GM18907 (cell line): ENCODE measurements around the gene SARS2.

ENCODE experiments used
- ATAC-seq: cut with Tn5 transposase; IDR thresholded peaks from one replicate; pipeline ENCODE4 v1.9.1; 2021; ENCODE audit warnings: mild to moderate bottlenecking, moderate library complexity; ENCODE audit not compliant: unreplicated experiment

Gene SARS2

DNA sequence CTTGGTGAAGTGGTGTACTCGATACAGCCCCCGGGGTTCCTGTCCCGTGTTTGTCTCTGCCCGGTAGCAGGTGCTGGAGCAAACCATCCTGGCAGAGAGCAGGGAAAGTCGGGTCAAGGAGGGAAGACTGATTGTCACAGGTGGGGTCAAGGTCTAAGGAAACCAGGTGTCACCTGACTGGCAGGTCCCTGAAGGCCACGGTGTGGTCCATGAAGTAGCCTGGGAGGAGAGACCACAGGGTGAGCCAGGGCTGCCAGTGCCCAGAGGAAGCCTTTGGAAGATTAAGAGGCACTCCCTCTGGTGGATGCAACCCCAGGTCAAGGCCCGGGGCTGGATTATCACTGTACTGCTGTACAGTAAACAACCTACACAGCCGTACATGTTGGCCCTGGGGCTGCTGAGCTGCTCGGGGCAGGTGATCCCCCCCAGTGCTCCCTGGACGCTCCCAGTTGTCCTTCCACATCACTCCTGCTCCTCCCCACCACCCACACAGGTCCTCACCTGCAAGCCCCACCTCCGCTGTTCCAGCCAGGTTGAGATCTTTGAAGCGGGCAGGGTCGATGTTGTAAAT lies 12.6 kb downstream of the SARS2 start:
- ATAC-seq: no peak

- no peak for ATAC-seq
Measured at GRCh38 chr19:38917516-38917915, 13.0 kb downstream of the SARS2 start.

DNA sequence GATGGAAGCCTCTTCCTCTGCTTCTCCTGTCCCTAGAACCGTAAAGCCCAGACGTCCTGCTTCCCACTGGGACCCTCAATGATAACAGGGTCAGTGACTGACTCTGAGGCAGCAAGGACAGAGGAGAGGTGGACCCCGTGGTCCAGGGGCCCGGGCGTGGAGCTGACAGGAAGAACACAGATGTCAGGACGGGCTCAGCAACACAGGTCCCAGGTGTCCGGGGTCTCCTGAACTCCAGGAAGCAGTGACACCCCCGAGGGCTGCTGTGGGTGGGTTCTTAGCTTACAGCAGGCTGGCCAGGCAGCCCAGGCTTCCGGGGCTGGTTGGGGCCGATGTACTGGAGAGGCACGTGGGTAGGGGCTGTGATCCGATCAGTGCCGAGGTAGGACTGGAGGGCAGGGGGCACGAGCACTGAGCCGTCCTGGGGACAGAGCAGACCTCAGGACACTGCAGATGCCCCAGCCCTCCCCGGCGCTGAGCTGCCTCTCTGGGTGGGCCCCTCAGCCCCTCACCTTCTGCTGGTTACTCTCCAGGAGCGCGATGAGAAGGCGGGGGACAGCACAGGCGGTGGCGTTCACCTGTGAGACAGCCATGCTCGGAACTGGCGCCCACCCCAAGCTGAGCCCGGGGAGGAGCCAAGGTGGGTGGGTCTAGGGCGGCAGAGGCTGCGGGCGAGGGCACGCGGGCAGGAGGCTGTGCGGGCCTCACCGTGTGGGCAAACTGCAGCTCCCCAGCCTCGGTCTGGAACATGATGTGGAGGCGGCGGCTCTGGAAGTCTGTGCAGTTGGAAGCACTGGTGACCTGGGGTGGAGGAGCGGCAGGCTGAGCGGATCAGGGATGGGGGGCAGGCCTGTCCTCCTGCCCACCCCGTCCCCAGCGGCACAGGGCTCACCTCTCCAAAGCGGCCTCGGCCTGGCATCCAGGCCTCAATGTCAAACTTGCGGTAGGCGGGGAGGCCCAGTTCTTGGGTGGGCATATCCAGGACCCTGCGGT lies 14.9 kb downstream of the SARS2 start:
- ATAC-seq: no peak

GRCh38 chr19:38913958-38914357 lies 16.6 kb downstream of the SARS2 start:
- no peak for ATAC-seq

DNA sequence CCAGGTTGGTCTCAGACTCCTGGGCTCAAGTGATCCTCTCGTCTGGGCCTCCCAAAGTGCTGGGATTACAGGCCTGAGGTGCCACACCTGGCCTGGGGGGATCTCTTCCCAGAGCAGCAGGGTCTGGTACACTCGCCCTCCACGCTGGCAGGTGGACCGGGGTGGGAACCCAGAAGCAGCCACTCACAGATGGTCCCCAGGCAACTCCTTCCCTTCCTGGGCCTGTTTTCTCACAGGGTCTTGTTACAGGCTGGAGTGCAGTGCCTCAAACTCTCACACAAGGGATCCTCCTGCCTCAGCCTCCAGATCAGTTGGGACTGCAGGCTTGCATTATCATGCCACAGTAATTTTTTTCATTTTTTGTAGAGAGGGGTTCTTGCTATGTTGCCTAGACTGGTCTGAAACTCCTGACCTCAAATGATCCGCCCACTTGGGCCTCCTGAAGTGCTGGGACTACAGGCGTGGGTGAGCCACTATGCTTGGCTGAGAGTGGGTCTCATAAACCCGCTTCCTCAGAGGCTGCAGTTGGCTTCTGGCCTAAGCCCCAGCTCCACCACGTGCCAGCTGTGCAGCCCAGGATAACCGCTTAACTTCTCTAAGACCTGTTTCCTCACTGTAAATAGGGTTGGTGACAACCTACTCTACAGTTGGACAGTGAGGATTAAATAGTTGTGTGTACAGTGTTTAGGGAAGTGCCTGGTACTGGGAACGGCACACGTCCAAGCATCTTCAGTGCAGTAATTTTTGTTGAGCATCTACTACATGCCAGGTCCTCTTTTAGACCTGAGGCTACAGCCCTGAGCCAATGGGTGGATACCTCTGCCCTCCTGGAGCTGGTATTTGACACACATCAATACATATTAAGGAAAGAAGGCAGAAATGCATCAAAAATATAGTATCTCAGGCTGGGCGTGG lies 17.7 kb downstream of the SARS2 start:
- ATAC-seq: no peak

- no peak for ATAC-seq
Measured at GRCh38 chr19:38911388-38912001, 19.1 kb downstream of the SARS2 start.

GRCh38 chr19:38910488-38910887 lies 20.1 kb downstream of the SARS2 start:
- no peak for ATAC-seq

GRCh38 chr19:38908911-38909310 lies 21.7 kb downstream of the SARS2 start:
- ATAC-seq: no peak

DNA sequence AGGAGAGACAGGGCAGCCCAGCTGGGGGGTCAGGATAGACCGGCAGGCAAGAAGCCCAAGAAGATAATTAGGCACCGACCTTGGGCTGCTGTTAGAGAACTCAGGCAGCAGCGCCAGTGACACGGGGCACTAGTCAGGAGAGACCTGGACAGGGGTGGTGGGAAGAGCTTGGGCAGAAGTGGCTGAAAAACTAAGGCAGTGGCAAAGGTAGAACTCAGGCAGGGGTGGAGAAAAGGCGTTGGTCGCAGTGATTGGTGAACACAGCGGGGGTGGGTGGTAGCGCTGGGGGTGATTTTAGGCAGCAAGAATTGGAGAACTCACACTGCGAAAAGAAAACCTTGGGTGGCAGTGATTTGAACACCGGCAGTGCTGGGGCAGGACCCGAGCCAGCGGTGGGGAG lies 22.9 kb downstream of the SARS2 start:
- ATAC-seq: no peak

DNA sequence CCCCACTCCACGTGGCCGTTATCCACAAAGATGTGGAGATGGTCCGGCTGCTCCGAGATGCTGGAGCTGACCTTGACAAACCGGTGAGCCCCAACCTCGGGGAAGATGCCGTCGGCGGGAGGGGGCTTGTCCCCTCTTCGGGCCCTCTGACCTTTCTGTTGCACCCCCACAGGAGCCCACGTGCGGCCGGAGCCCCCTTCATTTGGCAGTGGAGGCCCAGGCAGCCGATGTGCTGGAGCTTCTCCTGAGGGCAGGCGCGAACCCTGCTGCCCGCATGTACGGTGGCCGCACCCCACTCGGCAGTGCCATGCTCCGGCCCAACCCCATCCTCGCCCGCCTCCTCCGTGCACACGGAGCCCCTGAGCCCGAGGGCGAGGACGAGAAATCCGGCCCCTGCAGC lies 23.3 kb downstream of the SARS2 start:
- ATAC-seq: no peak

- ATAC-seq: no peak
Measured at GRCh38 chr19:38905620-38906019, 24.9 kb downstream of the SARS2 start.

GRCh38 chr19:38904581-38905539 lies 25.7 kb downstream of the SARS2 start:
- no peak for ATAC-seq

GRCh38 chr19:38901683-38902082 lies 28.9 kb downstream of the SARS2 start:
- ATAC-seq: no peak

DNA sequence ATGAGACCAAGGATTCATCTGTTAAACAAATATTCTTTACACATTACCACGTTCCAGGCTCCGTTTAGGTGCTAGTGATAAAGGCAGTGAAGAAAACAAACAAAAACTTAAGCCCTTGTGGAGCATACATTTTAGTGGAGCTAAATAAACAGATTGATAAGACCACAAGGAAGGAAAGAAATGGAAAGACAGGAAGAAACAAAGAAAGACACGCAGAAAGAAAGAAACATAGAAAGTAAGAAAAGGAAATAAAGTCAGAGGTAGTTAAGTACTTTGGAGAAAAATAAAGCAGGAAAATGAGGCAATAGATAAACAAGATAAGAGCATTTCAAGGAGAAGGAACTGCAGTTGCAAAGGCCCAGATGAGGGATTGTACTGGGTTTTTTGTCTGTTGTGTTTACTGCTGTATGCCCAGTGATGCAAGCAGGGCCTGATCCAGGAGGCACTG lies 29.8 kb downstream of the SARS2 start:
- no peak for ATAC-seq

- ATAC-seq: peak; percentile 2
Measured at GRCh38 chr19:38900202-38900629, 30.3 kb downstream of the SARS2 start.

- peak; percentile 91 for ATAC-seq
Measured at GRCh38 chr19:38899447-38900201, 30.9 kb downstream of the SARS2 start, which contains the start of the genes NFKBIB and SIRT2. NFKBIB (plus strand) TSS chr19:38899969; CDS start chr19:38900033, 64 bp downstream. SIRT2 (minus strand) TSS chr19:38899618; CDS start chr19:38899521, 97 bp downstream.

DNA sequence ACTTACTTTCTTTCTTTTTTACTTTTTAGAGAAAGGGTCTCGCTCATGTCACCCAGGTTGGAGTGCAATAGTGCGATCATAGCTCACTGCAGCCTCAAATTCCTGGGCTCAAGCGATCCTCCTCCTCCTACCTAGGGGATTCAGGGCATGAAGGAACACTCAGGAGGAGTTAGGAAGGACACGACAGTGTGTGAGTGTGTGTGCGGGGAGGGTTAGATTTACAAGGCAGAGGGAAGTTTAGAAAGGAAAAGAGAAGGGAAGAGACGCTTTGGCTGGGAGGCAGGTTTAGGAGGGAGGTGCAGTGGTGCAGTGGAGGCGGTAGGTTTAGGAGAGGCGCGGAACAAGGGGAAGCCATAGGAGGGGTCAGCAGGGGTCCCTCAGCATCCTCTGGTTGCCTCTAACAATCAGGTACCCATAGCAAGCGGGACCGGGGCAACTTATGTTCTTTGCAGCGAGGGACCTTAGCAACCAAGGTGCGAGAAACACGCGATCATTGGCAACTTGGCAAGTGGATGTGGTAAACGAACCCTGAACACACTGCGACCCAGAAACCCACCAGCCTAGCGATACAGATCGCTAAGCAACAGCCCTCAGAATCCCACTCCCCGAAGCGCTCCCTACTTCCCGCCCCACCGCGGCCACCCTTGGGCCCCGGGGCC lies 31.6 kb downstream of the SARS2 start:
- ATAC-seq: no peak

DNA sequence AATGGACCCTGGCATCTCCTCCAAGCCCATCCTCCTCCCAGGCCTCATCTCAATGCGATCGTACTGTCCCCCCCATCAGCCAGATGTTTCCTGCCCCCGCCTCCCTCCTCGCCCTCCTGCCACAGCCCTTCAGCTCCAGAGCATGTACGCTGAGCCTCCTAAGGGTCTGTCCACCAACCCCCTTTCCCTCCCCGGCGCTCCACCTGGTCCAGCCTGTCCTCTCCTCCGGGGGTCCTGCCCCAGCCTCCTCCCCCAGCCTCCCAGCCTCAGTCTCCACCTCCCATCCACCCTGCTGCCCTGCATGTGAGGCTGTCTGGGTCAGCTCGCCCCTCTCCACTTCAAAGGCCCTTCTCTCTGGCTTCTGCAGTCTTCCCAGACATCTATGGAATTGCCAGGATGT lies 35.6 kb downstream of the SARS2 start:
- no peak for ATAC-seq
